Stimulated activated CD4-positive, alpha-beta T cell treated with anti-CD3 and anti-CD28 coated beads, Interleukin-1b, Interleukin-23, amount 100 ng/mL, for 48 hours (primary cell): ENCODE measurements around the gene PAK5.
A peak's percentile ranks its signal among the peaks of the same experiment; 100 is the strongest.
"Not testable (repeated sequence)": the region's sequence is repeated elsewhere in the genome, so short reads cannot be mapped to it uniquely, and the experiment has no call there.

Source experiments
- DNase-seq: peaks from one replicate; pipeline ENCODE4 v3.0.0-alpha.2; 2020

The PAK5 gene

GRCh38 chr20:9672981-9673380 lies 165.9 kb downstream of the PAK5 start:
- no peak for DNase-seq

- DNase-seq = no peak
Observed at GRCh38 chr20:9672027-9672426, 166.8 kb downstream of the PAK5 start.

GRCh38 chr20:9668381-9668780 lies 170.5 kb downstream of the PAK5 start:
- no peak for DNase-seq

GRCh38 chr20:9663423-9663822 lies 175.5 kb downstream of the PAK5 start:
- DNase-seq = no peak

- DNase-seq = no peak
Observed at GRCh38 chr20:9660236-9660868, 178.5 kb downstream of the PAK5 start.

- no peak for DNase-seq
Observed at GRCh38 chr20:9647741-9648140, 191.1 kb downstream of the PAK5 start.

- DNase-seq = no peak
Observed at GRCh38 chr20:9646375-9646774, 192.5 kb downstream of the PAK5 start.

- DNase-seq = no peak
Observed at GRCh38 chr20:9642882-9643281, 196.0 kb downstream of the PAK5 start.

GRCh38 chr20:9641499-9642000 lies 197.3 kb downstream of the PAK5 start:
- DNase-seq = not testable (repeated sequence)

- no peak for DNase-seq
Observed at GRCh38 chr20:9637889-9638288, 201.0 kb downstream of the PAK5 start.

- no peak for DNase-seq
Observed at GRCh38 chr20:9635750-9636149, 203.1 kb downstream of the PAK5 start.

- DNase-seq = no peak
Observed at GRCh38 chr20:9634327-9634726, 204.5 kb downstream of the PAK5 start.

GRCh38 chr20:9632991-9633390 lies 205.9 kb downstream of the PAK5 start:
- DNase-seq = no peak

GRCh38 chr20:9632265-9632664 lies 206.6 kb downstream of the PAK5 start:
- DNase-seq = no peak

GRCh38 chr20:9630554-9630953 lies 208.3 kb downstream of the PAK5 start:
- DNase-seq = no peak

- no peak for DNase-seq
Observed at GRCh38 chr20:9629831-9630230, 209.0 kb downstream of the PAK5 start.

GRCh38 chr20:9628589-9628988 lies 210.3 kb downstream of the PAK5 start:
- no peak for DNase-seq

GRCh38 chr20:9628141-9628540 lies 210.7 kb downstream of the PAK5 start:
- DNase-seq = no peak

- DNase-seq = no peak
Observed at GRCh38 chr20:9627219-9627618, 211.7 kb downstream of the PAK5 start.

- no peak for DNase-seq
Observed at GRCh38 chr20:9626357-9626756, 212.5 kb downstream of the PAK5 start.

GRCh38 chr20:9617940-9618339 lies 220.9 kb downstream of the PAK5 start:
- no peak for DNase-seq

GRCh38 chr20:9616833-9617461 lies 221.9 kb downstream of the PAK5 start:
- DNase-seq = peak; percentile 35

GRCh38 chr20:9616455-9616805 lies 222.4 kb downstream of the PAK5 start:
- DNase-seq = no peak

GRCh38 chr20:9615766-9616454 lies 223.0 kb downstream of the PAK5 start:
- no peak for DNase-seq
